ENCODE measurements around the gene EVC2. TPM values are rescaled to one million over a fixed set of nuclear protein-coding genes. Genes with fewer than 3 reads are reported as not detected.
"Not testable (repeated sequence)": the region's sequence is repeated elsewhere in the genome, so short reads cannot be mapped to it uniquely, and the experiment has no call there.

The EVC2 gene
- total RNA-seq, 2 donors from 2014 or later, result 8.6 to 13.2 TPM

DNA sequence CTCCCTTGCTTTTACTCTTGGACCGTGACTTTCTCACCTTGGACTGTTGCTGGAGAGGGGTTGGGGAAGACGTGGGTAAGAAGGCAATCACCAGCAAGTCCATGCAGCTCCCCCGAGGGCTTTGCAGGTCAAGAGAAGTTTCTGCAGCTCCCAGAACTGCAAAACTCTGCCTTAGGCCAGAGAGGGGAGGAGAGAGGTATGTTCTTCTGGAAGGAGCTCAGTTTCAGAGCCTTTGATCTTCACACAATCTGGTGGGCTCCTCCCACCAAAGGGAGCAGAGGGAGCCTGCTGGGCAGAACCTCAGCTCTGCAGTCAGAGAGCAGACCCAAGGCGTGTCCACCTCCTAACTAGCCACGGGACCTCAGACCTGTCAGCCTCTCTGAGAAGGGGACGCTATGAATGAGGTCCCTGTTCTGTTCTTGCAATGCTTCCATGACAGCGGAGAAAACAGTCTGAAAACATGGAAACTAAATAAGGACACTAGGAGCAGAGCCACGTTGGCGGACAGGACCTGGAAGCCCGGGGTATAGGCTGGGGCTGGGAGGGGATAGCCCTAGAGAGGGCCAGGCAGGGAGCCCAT lies 92.8 kb downstream of the EVC2 start:
- Histone ChIP-seq H3K9me3 (no peaks in the 10 kb centered on the region), H3K27ac (no peak overlapping the region), H3K4me3 (no peak overlapping the region), H3K36me3 (replicated peaks in 1 of 2; ENCODE audit: insufficient read depth in 1 of 2, low read depth in 2 of 2) (no peaks in the 10 kb centered on the region), H3K4me1 (no peaks in the 10 kb centered on the region), H3K27me3 (no peaks in the 10 kb centered on the region)
- intact Hi-C loops (cut with DNase I), result no loop called here
- TF ChIP-seq, protein P1, sequence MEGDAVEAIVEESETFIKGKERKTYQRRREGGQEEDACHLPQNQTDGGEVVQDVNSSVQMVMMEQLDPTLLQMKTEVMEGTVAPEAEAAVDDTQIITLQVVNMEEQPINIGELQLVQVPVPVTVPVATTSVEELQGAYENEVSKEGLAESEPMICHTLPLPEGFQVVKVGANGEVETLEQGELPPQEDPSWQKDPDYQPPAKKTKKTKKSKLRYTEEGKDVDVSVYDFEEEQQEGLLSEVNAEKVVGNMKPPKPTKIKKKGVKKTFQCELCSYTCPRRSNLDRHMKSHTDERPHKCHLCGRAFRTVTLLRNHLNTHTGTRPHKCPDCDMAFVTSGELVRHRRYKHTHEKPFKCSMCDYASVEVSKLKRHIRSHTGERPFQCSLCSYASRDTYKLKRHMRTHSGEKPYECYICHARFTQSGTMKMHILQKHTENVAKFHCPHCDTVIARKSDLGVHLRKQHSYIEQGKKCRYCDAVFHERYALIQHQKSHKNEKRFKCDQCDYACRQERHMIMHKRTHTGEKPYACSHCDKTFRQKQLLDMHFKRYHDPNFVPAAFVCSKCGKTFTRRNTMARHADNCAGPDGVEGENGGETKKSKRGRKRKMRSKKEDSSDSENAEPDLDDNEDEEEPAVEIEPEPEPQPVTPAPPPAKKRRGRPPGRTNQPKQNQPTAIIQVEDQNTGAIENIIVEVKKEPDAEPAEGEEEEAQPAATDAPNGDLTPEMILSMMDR (IDR thresholded peaks at IDR 0.05), result no peak
- TF ChIP-seq POLR2A (IDR thresholded peaks at IDR 0.05), result no peak
- no peak for DNase-seq
- WGBS, 2 donors, result 75 to 78% methylated on average over 9 to 10 of the region's 10 CpGs
- no peak for ATAC-seq

DNA sequence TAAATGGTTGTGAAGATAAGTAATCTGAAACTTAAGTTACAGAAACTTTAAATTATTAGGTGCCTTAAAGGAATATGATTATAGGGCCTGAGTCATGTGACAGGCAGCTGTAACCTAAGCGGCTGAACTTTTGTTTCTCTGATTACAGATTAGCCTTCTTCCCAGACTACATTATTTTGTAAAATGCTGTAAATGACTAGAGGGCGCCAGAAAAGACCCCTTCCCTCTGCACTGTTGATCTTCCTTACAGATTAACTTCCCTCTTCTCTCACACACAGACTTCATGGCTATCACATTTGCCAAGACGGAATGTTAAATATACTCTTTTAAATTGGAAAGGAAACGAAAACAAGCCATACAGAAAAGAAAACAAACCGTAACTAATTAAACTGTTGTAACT lies 96.6 kb downstream of the EVC2 start:
- no peak overlapping the region for H3K4me3 ChIP-seq
- no peaks in the 10 kb centered on the region for H3K9me3 ChIP-seq
- DNase-seq (no peak), ATAC-seq (no peak)
- intact Hi-C loops (cut with DNase I), result no loop called here
- H3K36me3 ChIP-seq (replicated peaks in 1 of 2; ENCODE audit: insufficient read depth in 1 of 2, low read depth in 2 of 2), result no peaks in the 10 kb centered on the region
- TF ChIP-seq, protein P1 (IDR thresholded peaks at IDR 0.05), result no peak
- no peak for TF ChIP-seq POLR2A (IDR thresholded peaks at IDR 0.05)
- 68 to 73% methylated on average over 5 of the region's 5 CpGs for WGBS, 2 donors
- no peak overlapping the region for H3K27ac ChIP-seq
- no peaks in the 10 kb centered on the region for H3K27me3 ChIP-seq
- no peaks in the 10 kb centered on the region for H3K4me1 ChIP-seq

DNA sequence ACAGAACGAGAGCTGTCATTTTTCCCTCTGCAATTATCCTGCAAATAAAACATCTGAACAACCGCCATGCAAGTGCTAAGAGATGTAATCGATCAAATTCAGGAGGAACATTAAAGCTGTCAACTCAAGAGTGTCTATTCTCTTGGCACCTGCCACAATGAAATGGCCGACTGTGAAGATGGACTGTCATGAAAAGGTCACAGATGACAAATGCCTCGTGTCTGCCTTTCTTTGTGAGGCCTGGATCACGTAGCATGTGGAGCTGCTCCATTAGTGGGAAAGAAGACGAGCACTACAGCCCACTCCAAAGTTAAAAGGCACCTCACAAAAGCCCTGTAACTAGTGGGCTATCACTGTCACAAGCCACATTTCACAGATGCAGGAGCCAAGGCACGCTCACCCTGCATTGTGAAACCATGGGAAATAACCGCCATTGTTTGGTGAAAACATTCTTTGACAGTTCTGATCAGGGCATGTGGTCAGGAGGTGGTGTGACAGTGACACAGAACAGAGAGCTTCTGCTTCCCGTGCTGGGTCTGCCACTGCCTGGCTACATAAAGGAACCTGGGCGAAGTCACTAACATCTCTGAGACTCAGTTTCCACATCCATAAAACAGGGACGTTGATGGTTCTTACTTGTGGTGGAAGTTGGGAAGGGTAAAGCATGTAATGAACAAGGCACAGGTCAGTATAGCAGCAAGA lies 98.9 kb downstream of the EVC2 start:
- ATAC-seq (no peak), DNase-seq (no peak)
- Histone ChIP-seq H3K36me3 (replicated peaks in 1 of 2; ENCODE audit: insufficient read depth in 1 of 2, low read depth in 2 of 2) (no peaks in the 10 kb centered on the region), H3K27me3 (no peaks in the 10 kb centered on the region), H3K27ac (no peak overlapping the region), H3K4me3 (no peak overlapping the region), H3K4me1 (no peaks in the 10 kb centered on the region), H3K9me3 (no peaks in the 10 kb centered on the region)
- intact Hi-C loops (cut with DNase I), result no loop called here
- 82 to 86% methylated on average over 12 of the region's 12 CpGs for WGBS, 2 donors
- no peak for TF ChIP-seq POLR2A (IDR thresholded peaks at IDR 0.05)
- TF ChIP-seq, protein P1 (IDR thresholded peaks at IDR 0.05), result no peak

DNA sequence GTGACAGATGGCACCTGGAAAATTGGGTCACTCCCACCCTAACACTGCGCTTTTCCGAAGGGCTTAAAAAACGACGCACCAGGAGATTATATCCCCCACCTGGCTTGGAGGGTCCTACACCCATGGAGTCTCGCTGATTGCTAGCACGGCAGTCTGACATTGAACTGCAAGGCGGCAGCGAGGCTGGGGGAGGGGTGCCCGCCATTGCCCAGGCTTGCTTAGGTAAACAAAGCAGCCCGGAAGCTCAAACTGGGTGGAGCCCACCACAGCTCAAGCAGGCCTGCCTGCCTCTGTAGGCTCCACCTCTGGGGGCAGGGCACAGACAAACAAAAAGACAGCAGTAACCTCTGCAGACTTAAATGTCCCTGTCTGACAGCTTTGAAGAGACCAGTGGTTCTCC lies 114.5 kb downstream of the EVC2 start:
- 92 to 97% methylated on average over 5 to 10 of the region's 10 CpGs for WGBS, 2 donors
- ATAC-seq; intact Hi-C loops (cut with DNase I); DNase-seq; H3K4me1 ChIP-seq; H3K36me3 ChIP-seq (replicated peaks in 1 of 2; ENCODE audit: insufficient read depth in 1 of 2, low read depth in 2 of 2); H3K9me3 ChIP-seq; H3K4me3 ChIP-seq; H3K27ac ChIP-seq; H3K27me3 ChIP-seq: not testable (repeated sequence)

DNA sequence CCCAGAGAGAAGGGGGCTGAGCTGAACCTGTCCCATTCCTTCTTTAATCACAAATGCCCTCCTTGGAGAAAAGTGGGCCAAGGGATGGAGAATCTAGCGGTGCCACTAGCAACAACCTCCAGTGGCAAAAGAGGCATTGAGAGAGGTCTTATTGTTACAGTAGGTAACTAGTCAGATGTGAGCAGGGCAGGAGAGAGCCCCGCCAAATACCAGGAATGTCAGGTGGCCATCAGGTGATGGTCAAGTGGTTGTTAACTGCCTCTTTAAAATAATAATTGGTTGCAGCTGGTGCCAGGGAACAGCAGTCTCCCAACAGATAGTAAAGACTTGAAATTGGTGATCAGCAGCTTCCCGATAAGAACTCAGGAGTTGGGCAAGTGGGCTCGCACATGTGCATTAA lies 116.1 kb downstream of the EVC2 start:
- no peak for DNase-seq
- no peak overlapping the region for H3K27ac ChIP-seq
- H3K27me3 ChIP-seq, result no peaks in the 10 kb centered on the region
- H3K9me3 ChIP-seq, result no peaks in the 10 kb centered on the region
- WGBS, 2 donors, result 90 to 93% methylated on average over 4 of the region's 4 CpGs
- intact Hi-C loops (cut with DNase I), result no loop called here
- H3K4me1 ChIP-seq, result no peaks in the 10 kb centered on the region
- TF ChIP-seq, protein P1 (IDR thresholded peaks at IDR 0.05), result no peak
- TF ChIP-seq POLR2A (IDR thresholded peaks at IDR 0.05), result no peak
- no peak overlapping the region for H3K4me3 ChIP-seq
- no peaks in the 10 kb centered on the region for H3K36me3 ChIP-seq (replicated peaks in 1 of 2; ENCODE audit: insufficient read depth in 1 of 2, low read depth in 2 of 2)
- no peak for ATAC-seq

All from body of pancreas (tissue), 4 donors.